Endothelial cell of umbilical vein (primary cell): ENCODE data around the gene TTC17. TPM values are rescaled to one million over a fixed set of nuclear protein-coding genes. Genes with fewer than 3 reads are reported as not detected.

Experiments
- BruUV-seq: library from RNA; stranded (reverse); fragments of 400-500 nt; replicated peaks from 2 replicates; lab custom pipeline; 2021; lab: Mats Ljungman, UMichigan
- CTCF ChIA-PET: fragments of 300-600, 350-600 bp; sonication (Branson Sonifier 250); formaldehyde crosslinking; loops from one replicate; lab custom pipeline; 2021; ENCODE audit warnings: antibody characterized with exemption, inconsistent platforms; lab: Charles Lee
- POLR2A ChIA-PET: fragments of 300-600, 350-600 bp; sonication (Branson Sonifier 250); formaldehyde crosslinking; loops from one replicate; lab custom pipeline; 2021; ENCODE audit warnings: antibody characterized with exemption, inconsistent platforms; lab: Charles Lee
- DNase-seq: peaks from one replicate; pipeline ENCODE4 v3.0.0-alpha.2; 2011; ENCODE audit warnings: low read depth, low spot score
- FAIRE-seq: peaks from 2 replicates; lab custom pipeline; 2011; peaks lifted over from hg19 to GRCh38; lab: Jason Lieb, UNC
- H2AFZ ChIP-seq: 2 replicates; pipeline ENCODE4 v1.6.0; 2012; ENCODE audit warnings: low read depth, low read length, control low read depth, inconsistent platforms
- H3K27ac ChIP-seq: 2 replicates; pipeline ENCODE4 v1.5.1; 2011; ENCODE audit warnings: low read depth, mild to moderate bottlenecking, control low read depth, low read length, moderate library complexity; ENCODE audit not compliant: insufficient read depth
- H3K27me3 ChIP-seq, 2 experiments: 2 replicates each; pipeline versions ENCODE4 v1.6.0 to v1.6.1; 2011; ENCODE audit warnings: low read length in 2 of 2, mixed read lengths in 1 of 2; ENCODE audit not compliant: control insufficient read depth in 2 of 2, insufficient read depth in 2 of 2
- H3K36me3 ChIP-seq, 2 experiments: 2 replicates in 1 of 2; 3 replicates in 1 of 2; pipeline ENCODE4 v1.5.1; 2011; ENCODE audit warnings: low read length in 2 of 2, mild to moderate bottlenecking in 1 of 2, moderate library complexity in 1 of 2; ENCODE audit not compliant: control insufficient read depth in 2 of 2, insufficient read depth in 2 of 2; ENCODE audit errors: extremely low read depth in 1 of 2
- H3K4me1 ChIP-seq: 3 replicates; pipeline ENCODE4 v1.5.1; 2011; ENCODE audit warnings: mild to moderate bottlenecking, low read length; ENCODE audit not compliant: control insufficient read depth, insufficient read depth; ENCODE audit errors: extremely low read depth
- H3K4me2 ChIP-seq: 2 replicates; pipeline ENCODE4 v1.6.1; 2011; ENCODE audit warnings: low read length, control low read depth, mixed read lengths; ENCODE audit not compliant: insufficient read depth
- H3K4me3 ChIP-seq, 3 experiments: fragments of 200-600 bp in 1 of 3; sonication (generic), shearing (Covaris generic) in 1 of 3; replicated peaks in 1 of 3; 2 replicates each; pipeline ENCODE4 v1.5.1; 2011 to 2016; ENCODE audit warnings: control low read depth in 3 of 3, low read length in 3 of 3, mild to moderate bottlenecking in 2 of 3, inconsistent platforms in 1 of 3, low read depth in 1 of 3, moderate library complexity in 1 of 3; ENCODE audit not compliant: insufficient read depth in 1 of 3
- H3K79me2 ChIP-seq: 2 replicates; pipeline ENCODE4 v1.6.0; 2012; ENCODE audit warnings: low read length, inconsistent platforms; ENCODE audit not compliant: control insufficient read depth, insufficient read depth
- H3K9ac ChIP-seq: replicated peaks from 2 replicates; pipeline ENCODE3; 2011; ENCODE audit warnings: low read length, control low read depth; ENCODE audit not compliant: insufficient read depth; ENCODE audit errors: extremely low read depth
- H3K9me1 ChIP-seq: replicated peaks from 3 replicates; pipeline ENCODE4 v1.6.0; 2011; ENCODE audit warnings: mild to moderate bottlenecking, low read length; ENCODE audit not compliant: control insufficient read depth, insufficient read depth; ENCODE audit errors: extremely low read depth
- H3K9me3 ChIP-seq: replicated peaks from 2 replicates; pipeline ENCODE4 v1.5.1; 2012; ENCODE audit warnings: low read length, inconsistent platforms; ENCODE audit not compliant: control insufficient read depth, insufficient read depth
- H4K20me1 ChIP-seq: replicated peaks from 2 replicates; pipeline ENCODE3; 2011; ENCODE audit warnings: mild to moderate bottlenecking, low read length; ENCODE audit not compliant: control insufficient read depth, insufficient read depth; ENCODE audit errors: extremely low read depth
- CTCF ChIP-seq, 2 donors: IDR thresholded peaks; 1 replicate in 1 of 2; 2 replicates in 1 of 2; pipeline ENCODE4 v1.5.1; 2011; ENCODE audit warnings: low read length in 2 of 2, mild to moderate bottlenecking in 2 of 2, moderate library complexity in 2 of 2, control low read depth in 1 of 2, inconsistent platforms in 1 of 2, low read depth in 1 of 2; ENCODE audit not compliant: insufficient read depth in 1 of 2; ENCODE audit errors: extremely low read depth in 1 of 2
- EZH2 ChIP-seq: IDR thresholded peaks from 2 replicates; pipeline ENCODE4 v1.6.1; 2012; ENCODE audit warnings: borderline replicate concordance, low read depth, mild to moderate bottlenecking, moderate library complexity, low read length, inconsistent platforms; ENCODE audit not compliant: severe bottlenecking
- FOS ChIP-seq: IDR thresholded peaks from 2 replicates; pipeline ENCODE4 v1.6.1; 2011; ENCODE audit warnings: mild to moderate bottlenecking, low read length, moderate library complexity, borderline replicate concordance; ENCODE audit not compliant: insufficient read depth
- GATA2 ChIP-seq: IDR thresholded peaks from 2 replicates; pipeline ENCODE4 v1.7.0; 2011; ENCODE audit warnings: low read depth, mild to moderate bottlenecking, moderate library complexity, mixed read lengths, low read length; ENCODE audit not compliant: insufficient read length, insufficient read depth
- JUN ChIP-seq: IDR thresholded peaks from 2 replicates; pipeline ENCODE4 v1.6.1; 2011; ENCODE audit warnings: borderline replicate concordance, low read depth; ENCODE audit not compliant: insufficient read length, insufficient read depth
- MAX ChIP-seq: IDR thresholded peaks from 2 replicates; pipeline ENCODE4 v1.6.1; 2011; ENCODE audit not compliant: insufficient read depth, insufficient read length
- MYC ChIP-seq: IDR thresholded peaks from one replicate; pipeline ENCODE4 v1.6.1; 2011; ENCODE audit warnings: mild to moderate bottlenecking, low read depth, low read length
- POLR2A ChIP-seq: IDR thresholded peaks from 2 replicates; pipeline ENCODE4 v1.6.1; 2012; ENCODE audit warnings: low read depth, mild to moderate bottlenecking, control low read depth, low read length
- POLR2AphosphoS5 ChIP-seq: IDR thresholded peaks from 2 replicates; pipeline ENCODE4 v1.6.1; 2012; ENCODE audit warnings: low read depth, mild to moderate bottlenecking, control low read depth, low read length, moderate library complexity; ENCODE audit not compliant: insufficient read depth
- dilution Hi-C: fragments of 300-500 bp; cut with MboI; formaldehyde crosslinking; loops from one replicate; pipeline ENCODE4 v1.15.0; 2019; ENCODE audit warnings: low sequenced_read_pairs; ENCODE audit not compliant: extremely low pct_ligation_motif_present
- intact Hi-C: fragments of 100-400 bp; cut with micrococcal nuclease; formaldehyde crosslinking; loops from one replicate; pipeline ENCODE4 v1.10.0; 2022
- polyA plus RNA-seq, 4 experiments: library from polyadenylated mRNA; depleted of rRNA in 3 of 4; stranded (reverse) in 3 of 4; unstranded in 1 of 4; fragments of >200 nt; gene quantifications; 2 replicates each; pipeline versions ENCODE4 v1.2.1 to v1.2.3, GENCODE V29; 2011 to 2012; ENCODE audit warnings: missing spikeins in 1 of 4
- total RNA-seq: library from RNA; stranded (reverse); gene quantifications from 2 replicates; pipeline ENCODE4 v1.2.3, GENCODE V29; 2021

The TTC17 gene
- total and polyA plus RNA-seq, 2 donors (not counting 3 experiments of a cell fraction or from before 2014, with no cell fraction given): 60.7 to 66.8 TPM

GRCh38 chr11:43358279-43358800, 380 bp upstream of the TTC17 start:
- TF ChIP-seq POLR2AphosphoS5: no peak
- TF ChIP-seq MAX: no peak
- Histone ChIP-seq H3K4me1 (peaks cover 17% of the 10 kb centered on the region), H3K4me2 (peak overlapping the region; percentile 89), H4K20me1 (no peaks in the 10 kb centered on the region), H3K27me3 (no peaks in the 10 kb centered on the region), H3K9me3 (no peaks in the 10 kb centered on the region), H3K4me3 (peak overlapping the region; percentile 57 to 74 (median 62)), H3K36me3 (no peaks in the 10 kb centered on the region), H3K9me1 (no peaks in the 10 kb centered on the region), H2AFZ (peak overlapping the region; percentile 29), H3K79me2 (peaks cover 41% of the 10 kb centered on the region), H3K9ac (peak overlapping the region; percentile 91), H3K27ac (peak overlapping the region; percentile 66)
- intact Hi-C loops: loop anchor here (2.0 kb wide), 2 partner anchors 46 to 60 kb away; no protein-coding TSS in a partner anchor
- TSS peak; percentile 87 for BruUV-seq
- CTCF ChIA-PET: interaction anchor here (1.1 to 1.9 kb wide), 3 partner anchors 47 to 322 kb away, joined by 3 to 18 read pairs (median 13); partner anchors contain the start of genes API5 and HSD17B12
- dilution Hi-C loops: no loop called here
- POLR2A ChIA-PET: interaction anchor here (0.6 to 1.8 kb wide), 5 partner anchors 12 to 51 kb away, joined by 3 to 13 read pairs (median 4); partner anchors contain the start of gene API5
- FAIRE-seq: peak; percentile 97
- DNase-seq: no peak

GRCh38 chr11:43359422-43359818, 700 bp downstream of the TTC17 start:
- H3K9me3 ChIP-seq: no peaks in the 10 kb centered on the region
- no peaks in the 10 kb centered on the region for H4K20me1 ChIP-seq
- H3K4me2 ChIP-seq: peak overlapping the region; percentile 96
- TSS peak; percentile 34 for BruUV-seq
- H3K9ac ChIP-seq: peak overlapping the region; percentile 91
- TF ChIP-seq POLR2AphosphoS5: no peak
- no peak for TF ChIP-seq FOS
- no peak for TF ChIP-seq POLR2A
- TF ChIP-seq JUN: no peak
- TF ChIP-seq GATA2: no peak
- no peak for TF ChIP-seq MYC
- TF ChIP-seq EZH2: no peak
- no peak for TF ChIP-seq CTCF (IDR thresholded peaks at IDR 0.05; ENCODE audit: extremely low read depth in 1 of 2, insufficient read depth in 1 of 2, low read depth in 1 of 2, low read length in 2 of 2)
- TF ChIP-seq MAX: no peak
- FAIRE-seq: peak; percentile 73
- ChIA-PET POLR2A (interaction anchor here (1.3 to 1.8 kb wide), 3 partner anchors 11 to 47 kb away, joined by 4 to 13 read pairs (median 4); partner anchors contain the start of gene API5), CTCF (interaction anchor here (1.3 to 1.9 kb wide), 3 partner anchors 18 to 60 kb away, joined by 3 to 18 read pairs (median 13); partner anchors contain the start of gene API5)
- intact Hi-C loops: loop anchor here (2.0 kb wide), 2 partner anchors 47 to 59 kb away; no protein-coding TSS in a partner anchor
- no peaks in the 10 kb centered on the region for H3K36me3 ChIP-seq
- DNase-seq: peak; percentile 58
- peak overlapping the region; percentile 57 to 74 (median 62) for H3K4me3 ChIP-seq
- H3K9me1 ChIP-seq: no peaks in the 10 kb centered on the region
- H3K4me1 ChIP-seq: peaks cover 17% of the 10 kb centered on the region
- H3K27me3 ChIP-seq: no peaks in the 10 kb centered on the region
- H3K79me2 ChIP-seq: peaks cover 52% of the 10 kb centered on the region
- dilution Hi-C loops: no loop called here
- H3K27ac ChIP-seq: peak overlapping the region; percentile 66
- H2AFZ ChIP-seq: peak overlapping the region; percentile 87
